HEK293 (cell line): ENCODE results near the gene MAP1S.

ENCODE experiments used
- CTCF ChIA-PET: fragments of 350-600 bp; formaldehyde crosslinking; extraction: SDS; loops from one replicate; lab custom pipeline; 2021; ENCODE audit warnings: antibody characterized with exemption; lab: Yijun Ruan, JAX
- POLR2A ChIA-PET: fragments of 300-600 bp; formaldehyde crosslinking; extraction: SDS; loops from one replicate; lab custom pipeline; 2020; ENCODE audit warnings: antibody characterized with exemption, inconsistent platforms; lab: Yijun Ruan, JAX
- H3K27ac ChIP-seq: fragments of 200-500 bp; sonication (Bioruptor generic); 2 replicates; pipeline ENCODE4 v1.5.1; 2014; ENCODE audit warnings: low read depth, low read length, control low read depth, inconsistent platforms; ENCODE audit errors: extremely low read depth
- H3K36me3 ChIP-seq, 2 experiments: fragments of 200-500 bp in 1 of 2; sonication (Bioruptor generic) in 1 of 2; 1 replicate in 1 of 2; 2 replicates in 1 of 2; pipeline ENCODE4 v1.5.1; 2014 to 2017; ENCODE audit warnings: inconsistent platforms in 2 of 2, low read length in 2 of 2; ENCODE audit not compliant: control insufficient read depth in 2 of 2, insufficient read depth in 1 of 2
- H3K4me1 ChIP-seq: fragments of 200-500 bp; sonication (Bioruptor generic); 2 replicates; pipeline ENCODE4 v1.5.1; 2014; ENCODE audit warnings: mild to moderate bottlenecking, low read length, inconsistent platforms; ENCODE audit not compliant: control insufficient read depth, insufficient read depth
- H3K4me3 ChIP-seq: 2 replicates; pipeline ENCODE4 v1.5.1; 2011; ENCODE audit warnings: low read depth, mild to moderate bottlenecking, control low read depth, low read length, moderate library complexity
- H3K9me3 ChIP-seq: fragments of 200-500 bp; sonication (Bioruptor generic); 2 replicates; pipeline ENCODE4 v1.5.1; 2014; ENCODE audit warnings: low read depth, low read length, inconsistent platforms; ENCODE audit not compliant: control insufficient read depth, insufficient read depth
- KLF1 ChIP-seq: fragments of 450-650 bp; formaldehyde crosslinking; IDR thresholded peaks from 2 replicates; pipeline ENCODE4 v1.5.1; 2016; ENCODE audit warnings: missing biosample characterization, missing genetic modification characterization
- KLF17 ChIP-seq: fragments of 450-650 bp; formaldehyde crosslinking; IDR thresholded peaks from 2 replicates; pipeline ENCODE4 v1.5.1; 2016; ENCODE audit warnings: missing biosample characterization, missing genetic modification characterization
- KLF7 ChIP-seq: fragments of 450-650 bp; formaldehyde crosslinking; IDR thresholded peaks from 2 replicates; pipeline ENCODE4 v1.5.1; 2016; ENCODE audit warnings: missing biosample characterization, missing genetic modification characterization, borderline replicate concordance
- PRDM4 ChIP-seq: fragments of 450-650 bp; formaldehyde crosslinking; IDR thresholded peaks from 2 replicates; pipeline ENCODE4 v1.5.1; 2017; ENCODE audit warnings: missing biosample characterization, missing genetic modification characterization
- WT1 ChIP-seq: fragments of 450-650 bp; formaldehyde crosslinking; IDR thresholded peaks from 2 replicates; pipeline ENCODE4 v1.5.1; 2016; ENCODE audit warnings: missing biosample characterization, missing genetic modification characterization
- YY1 ChIP-seq: fragments of 450-650 bp; formaldehyde crosslinking; IDR thresholded peaks from 2 replicates; pipeline ENCODE4 v1.5.1; 2018; ENCODE audit warnings: missing biosample characterization, missing genetic modification characterization
- YY2 ChIP-seq: fragments of 450-650 bp; formaldehyde crosslinking; IDR thresholded peaks from 2 replicates; pipeline ENCODE4 v1.5.1; 2016; ENCODE audit warnings: missing biosample characterization, missing genetic modification characterization
- ZBTB11 ChIP-seq: fragments of 450-650 bp; formaldehyde crosslinking; conservative IDR thresholded peaks from 2 replicates; pipeline ENCODE4 v1.5.1; 2016; ENCODE audit warnings: low read depth, missing biosample characterization, missing genetic modification characterization
- ZEB2 ChIP-seq: fragments of 450-650 bp; formaldehyde crosslinking; IDR thresholded peaks from 2 replicates; pipeline ENCODE4 v1.5.1; 2016; ENCODE audit warnings: missing biosample characterization, missing genetic modification characterization
- ZNF221 ChIP-seq: fragments of 450-650 bp; formaldehyde crosslinking; IDR thresholded peaks from 2 replicates; pipeline ENCODE4 v1.5.1; 2017; ENCODE audit warnings: missing biosample characterization, missing genetic modification characterization, borderline replicate concordance
- ZNF350 ChIP-seq: fragments of 450-650 bp; formaldehyde crosslinking; IDR thresholded peaks from 2 replicates; pipeline ENCODE4 v1.5.0; 2017; ENCODE audit warnings: missing biosample characterization, mild to moderate bottlenecking, missing genetic modification characterization
- ZNF398 ChIP-seq: fragments of 450-650 bp; formaldehyde crosslinking; IDR thresholded peaks from 2 replicates; pipeline ENCODE4 v1.5.1; 2017; ENCODE audit warnings: missing biosample characterization, missing genetic modification characterization
- ZNF501 ChIP-seq: fragments of 450-650 bp; formaldehyde crosslinking; IDR thresholded peaks from 2 replicates; pipeline ENCODE4 v1.5.1; 2016; ENCODE audit warnings: missing biosample characterization, missing genetic modification characterization
- ZNF529 ChIP-seq: fragments of 450-650 bp; formaldehyde crosslinking; IDR thresholded peaks from 2 replicates; pipeline ENCODE4 v1.5.1; 2017; ENCODE audit warnings: missing genetic modification characterization, missing biosample characterization; ENCODE audit not compliant: insufficient replicate concordance
- ZNF530 ChIP-seq: fragments of 450-650 bp; formaldehyde crosslinking; IDR thresholded peaks from 2 replicates; pipeline ENCODE4 v1.5.1; 2016; ENCODE audit warnings: low read depth, missing biosample characterization, missing genetic modification characterization
- ZNF596 ChIP-seq: fragments of 450-650 bp; IDR thresholded peaks from 2 replicates; pipeline ENCODE4 v1.5.0; 2018; ENCODE audit warnings: missing biosample characterization, mild to moderate bottlenecking, missing genetic modification characterization, moderate library complexity
- ZNF664 ChIP-seq: fragments of 450-650 bp; formaldehyde crosslinking; IDR thresholded peaks from 2 replicates; pipeline ENCODE4 v1.5.1; 2016; ENCODE audit warnings: missing biosample characterization, missing genetic modification characterization
- ZSCAN4 ChIP-seq: fragments of 450-650 bp; formaldehyde crosslinking; IDR thresholded peaks from 2 replicates; pipeline ENCODE4 v1.5.1; 2017; ENCODE audit warnings: missing biosample characterization, missing genetic modification characterization

The MAP1S gene

GRCh38 chr19:17716309-17716929 is 2.9 kb upstream of the MAP1S start:
- Histone ChIP-seq H3K4me3 (no peak overlapping the region), H3K27ac (no peak overlapping the region), H3K4me1 (peaks cover 6% of the 10 kb centered on the region), H3K9me3 (no peaks in the 10 kb centered on the region), H3K36me3 (peaks cover 0 to 2% of the 10 kb centered on the region in 2 experiments; a peak in 1 of 3 replicates)
- CTCF ChIA-PET: interaction anchor here (0.5 to 3.0 kb wide), 4 partner anchors 11 to 310 kb away, joined by 3 to 13 read pairs (median 5); no protein-coding TSS in a partner anchor
- TF ChIP-seq KLF7: no peak
- TF ChIP-seq PRDM4: peak; percentile 94
- POLR2A ChIA-PET: interaction anchor here (1.0 kb wide), 1 partner anchor 50 kb away, joined by 3 read pairs; no protein-coding TSS in a partner anchor

GRCh38 chr19:17718550-17718946 is 732 bp upstream of the MAP1S start:
- CTCF ChIA-PET: interaction anchor here (0.6 to 1.4 kb wide), 4 partner anchors 17 to 223 kb away, joined by 3 to 8 read pairs (median 4); no protein-coding TSS in a partner anchor
- H3K4me3 ChIP-seq: peak overlapping the region; percentile 93
- H3K36me3 ChIP-seq: peaks cover 7 to 13% of the 10 kb centered on the region in 2 experiments; a peak in 2 of 3 replicates
- H3K9me3 ChIP-seq: no peaks in the 10 kb centered on the region
- no peak for TF ChIP-seq ZSCAN4 (tag by site-specific recombination)
- 0 out of 2 replicates have a peak, but pooled peaks have one; percentile 22 for TF ChIP-seq WT1 (tag by site-specific recombination)
- TF ChIP-seq ZNF398 (tag by site-specific recombination): peak; percentile 57
- peak overlapping the region; percentile 1; the same call in 1 of the 2 replicates for H3K27ac ChIP-seq
- POLR2A ChIA-PET: interaction anchor here (0.7 to 3.0 kb wide), 7 partner anchors 13 to 207 kb away, joined by 3 to 10 read pairs (median 6); partner anchors contain the start of genes B3GNT3, PGLS and RPL18A
- H3K4me1 ChIP-seq: peaks cover 6% of the 10 kb centered on the region

- Histone ChIP-seq H3K36me3 (peaks cover 7 to 27% of the 10 kb centered on the region in 2 experiments; a peak in 2 of 3 replicates), H3K27ac (peak overlapping the region; percentile 50; the same call in 1 of the 2 replicates), H3K9me3 (no peaks in the 10 kb centered on the region), H3K4me3 (peak overlapping the region; percentile 93), H3K4me1 (peaks cover 6% of the 10 kb centered on the region)
- CTCF ChIA-PET: interaction anchor here (0.6 to 2.3 kb wide), 6 partner anchors 21 to 139 kb away, joined by 3 to 8 read pairs (median 4); no protein-coding TSS in a partner anchor
- POLR2A ChIA-PET: interaction anchor here (0.6 to 3.0 kb wide), 8 partner anchors 14 to 140 kb away, joined by 3 to 10 read pairs (median 4); partner anchors contain the start of gene RPL18A
- TF ChIP-seq ZNF596 (tag by site-specific recombination): no peak
- no peak for TF ChIP-seq ZNF221
- TF ChIP-seq YY1 (tag by site-specific recombination): no peak
- peak; percentile 67 for TF ChIP-seq ZEB2
- TF ChIP-seq ZNF664 (tag by site-specific recombination): peak; percentile 98
- TF ChIP-seq ZNF529 (tag by site-specific recombination): no peak
- no peak for TF ChIP-seq ZNF501 (tag by site-specific recombination)
- peak; percentile 85 for TF ChIP-seq KLF1 (tag by site-specific recombination)
- TF ChIP-seq YY2 (tag by site-specific recombination): no peak
- no peak for TF ChIP-seq ZBTB11
- TF ChIP-seq ZNF530 (tag by site-specific recombination): no peak
- TF ChIP-seq ZNF350 (tag by site-specific recombination): no peak
- peak; percentile 54 for TF ChIP-seq KLF17 (tag by site-specific recombination)
Observed at GRCh38 chr19:17719730-17720400, 585 bp downstream of the MAP1S start.
